ENCODE measurements around the gene SLC1A1. TPM values are rescaled to one million over a fixed set of nuclear protein-coding genes. Genes with fewer than 3 reads are reported as not detected.

SLC1A1 gene
- total RNA-seq, 1 experiment from 2014 or later = 8.5 TPM

DNA sequence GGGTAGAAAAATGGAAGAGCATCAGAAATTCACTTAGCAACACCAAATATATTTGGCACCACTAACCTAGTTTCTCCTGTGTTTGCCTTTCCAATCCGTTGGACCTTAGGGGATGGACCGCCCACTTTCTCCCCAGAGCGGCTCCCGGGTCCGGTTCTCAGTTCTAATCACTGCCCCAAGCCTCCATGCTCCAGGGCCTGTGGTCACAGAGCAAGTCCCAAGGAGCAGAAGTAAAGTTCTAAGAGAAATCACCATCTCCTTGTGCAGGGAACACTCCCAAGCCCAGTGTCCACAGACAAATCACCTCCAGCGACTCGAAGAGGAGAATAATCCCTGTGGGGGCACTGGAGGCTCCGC, 728 bp upstream of the SLC1A1 start (continued):
- TF ChIP-seq ZBTB21 (CRISPR knock-in tag; IDR thresholded peaks at IDR 0.05; ENCODE audit: borderline replicate concordance) = no peak

DNA sequence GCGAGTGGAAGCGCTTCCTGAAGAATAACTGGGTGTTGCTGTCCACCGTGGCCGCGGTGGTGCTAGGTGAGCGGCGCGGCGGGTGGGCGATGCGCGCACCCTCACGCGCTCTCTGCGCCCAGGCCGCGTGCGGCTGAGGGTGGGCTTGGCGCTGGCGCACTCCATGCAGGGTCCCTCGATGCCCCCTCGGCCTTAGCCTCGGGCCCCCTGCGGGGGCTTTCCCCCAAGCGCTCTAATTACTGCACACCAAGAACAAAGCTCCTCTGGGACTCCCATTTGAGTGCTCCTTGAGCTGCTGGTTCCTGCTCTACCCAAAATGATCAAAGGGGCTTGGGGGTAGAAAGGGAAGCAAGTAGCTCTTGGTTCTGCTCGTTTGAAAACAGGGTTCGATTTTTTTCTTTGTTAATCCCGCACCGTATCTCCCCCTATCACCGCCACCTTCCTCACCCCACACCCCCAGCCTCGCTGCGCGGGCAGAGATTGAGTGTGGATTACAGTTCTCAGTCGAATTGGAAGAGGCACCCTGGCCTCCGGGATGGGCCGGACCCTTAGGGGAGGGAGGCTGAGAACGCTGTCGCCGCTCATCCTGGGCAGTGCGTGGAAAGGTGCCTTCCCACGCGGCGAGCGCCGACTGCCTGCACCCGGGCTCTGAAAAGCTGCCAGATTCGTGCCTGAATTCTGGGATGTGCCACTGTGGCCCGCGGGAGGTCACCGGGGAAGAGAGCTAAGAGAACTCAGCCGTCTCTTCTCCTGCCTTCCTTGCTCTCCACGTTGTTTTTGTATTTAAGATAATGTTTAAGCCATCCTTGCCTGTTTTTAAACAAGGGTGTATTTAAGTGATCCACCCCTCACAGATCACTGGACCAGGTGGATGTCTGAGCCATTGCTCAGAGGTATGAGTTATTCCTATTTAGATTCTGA, 697 bp downstream of the SLC1A1 start:
- peaks cover 30% of the 10 kb centered on the region for H3K27me3 Mint-ChIP-seq (ENCODE audit: low read depth)
- ATAC-seq = peak; percentile 6
- ChIA-PET POLR2A (interaction anchor here (0.5 to 1.7 kb wide), 5 partner anchors 24 to 1992 kb away, joined by 3 to 12 read pairs (median 4); partner anchors contain the start of genes AK3 and CDC37L1), CTCF (interaction anchor here (0.6 to 2.7 kb wide), 9 partner anchors 17 to 373 kb away, joined by 3 to 41 read pairs (median 4); partner anchors contain the start of gene PLPP6)
- no peaks in the 10 kb centered on the region for H3K36me3 Mint-ChIP-seq
- peak; percentile 18 for DNase-seq (ENCODE audit: low spot score)
- peak overlapping the region; percentile 95 for H3K4me3 Mint-ChIP-seq
- no peaks in the 10 kb centered on the region for H3K9me3 Mint-ChIP-seq
- TF ChIP-seq PRRX2 (CRISPR knock-in tag; IDR thresholded peaks at IDR 0.05) (peak; percentile 25; the same call in 1 of the 2 replicates), ZNF423 (CRISPR knock-in tag; IDR thresholded peaks at IDR 0.05) (peak; percentile 9; the same call in 1 of the 2 replicates), NFE2L1 (CRISPR knock-in tag; IDR thresholded peaks at IDR 0.05) (no peak), IRF2 (CRISPR knock-in tag; IDR thresholded peaks at IDR 0.05; ENCODE audit: borderline replicate concordance, low read depth) (no peak)
- TF ChIP-seq, protein P1, sequence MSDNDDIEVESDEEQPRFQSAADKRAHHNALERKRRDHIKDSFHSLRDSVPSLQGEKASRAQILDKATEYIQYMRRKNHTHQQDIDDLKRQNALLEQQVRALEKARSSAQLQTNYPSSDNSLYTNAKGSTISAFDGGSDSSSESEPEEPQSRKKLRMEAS (CRISPR knock-in tag; IDR thresholded peaks at IDR 0.05) = 0 out of 2 replicates have a peak, but pooled peaks have one; percentile 39
- TF ChIP-seq, protein P2, sequence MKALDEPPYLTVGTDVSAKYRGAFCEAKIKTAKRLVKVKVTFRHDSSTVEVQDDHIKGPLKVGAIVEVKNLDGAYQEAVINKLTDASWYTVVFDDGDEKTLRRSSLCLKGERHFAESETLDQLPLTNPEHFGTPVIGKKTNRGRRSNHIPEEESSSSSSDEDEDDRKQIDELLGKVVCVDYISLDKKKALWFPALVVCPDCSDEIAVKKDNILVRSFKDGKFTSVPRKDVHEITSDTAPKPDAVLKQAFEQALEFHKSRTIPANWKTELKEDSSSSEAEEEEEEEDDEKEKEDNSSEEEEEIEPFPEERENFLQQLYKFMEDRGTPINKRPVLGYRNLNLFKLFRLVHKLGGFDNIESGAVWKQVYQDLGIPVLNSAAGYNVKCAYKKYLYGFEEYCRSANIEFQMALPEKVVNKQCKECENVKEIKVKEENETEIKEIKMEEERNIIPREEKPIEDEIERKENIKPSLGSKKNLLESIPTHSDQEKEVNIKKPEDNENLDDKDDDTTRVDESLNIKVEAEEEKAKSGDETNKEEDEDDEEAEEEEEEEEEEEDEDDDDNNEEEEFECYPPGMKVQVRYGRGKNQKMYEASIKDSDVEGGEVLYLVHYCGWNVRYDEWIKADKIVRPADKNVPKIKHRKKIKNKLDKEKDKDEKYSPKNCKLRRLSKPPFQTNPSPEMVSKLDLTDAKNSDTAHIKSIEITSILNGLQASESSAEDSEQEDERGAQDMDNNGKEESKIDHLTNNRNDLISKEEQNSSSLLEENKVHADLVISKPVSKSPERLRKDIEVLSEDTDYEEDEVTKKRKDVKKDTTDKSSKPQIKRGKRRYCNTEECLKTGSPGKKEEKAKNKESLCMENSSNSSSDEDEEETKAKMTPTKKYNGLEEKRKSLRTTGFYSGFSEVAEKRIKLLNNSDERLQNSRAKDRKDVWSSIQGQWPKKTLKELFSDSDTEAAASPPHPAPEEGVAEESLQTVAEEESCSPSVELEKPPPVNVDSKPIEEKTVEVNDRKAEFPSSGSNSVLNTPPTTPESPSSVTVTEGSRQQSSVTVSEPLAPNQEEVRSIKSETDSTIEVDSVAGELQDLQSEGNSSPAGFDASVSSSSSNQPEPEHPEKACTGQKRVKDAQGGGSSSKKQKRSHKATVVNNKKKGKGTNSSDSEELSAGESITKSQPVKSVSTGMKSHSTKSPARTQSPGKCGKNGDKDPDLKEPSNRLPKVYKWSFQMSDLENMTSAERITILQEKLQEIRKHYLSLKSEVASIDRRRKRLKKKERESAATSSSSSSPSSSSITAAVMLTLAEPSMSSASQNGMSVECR (CRISPR knock-in tag; IDR thresholded peaks at IDR 0.05; ENCODE audit: borderline replicate concordance) = peak; percentile 55
- TF ChIP-seq, protein P3, sequence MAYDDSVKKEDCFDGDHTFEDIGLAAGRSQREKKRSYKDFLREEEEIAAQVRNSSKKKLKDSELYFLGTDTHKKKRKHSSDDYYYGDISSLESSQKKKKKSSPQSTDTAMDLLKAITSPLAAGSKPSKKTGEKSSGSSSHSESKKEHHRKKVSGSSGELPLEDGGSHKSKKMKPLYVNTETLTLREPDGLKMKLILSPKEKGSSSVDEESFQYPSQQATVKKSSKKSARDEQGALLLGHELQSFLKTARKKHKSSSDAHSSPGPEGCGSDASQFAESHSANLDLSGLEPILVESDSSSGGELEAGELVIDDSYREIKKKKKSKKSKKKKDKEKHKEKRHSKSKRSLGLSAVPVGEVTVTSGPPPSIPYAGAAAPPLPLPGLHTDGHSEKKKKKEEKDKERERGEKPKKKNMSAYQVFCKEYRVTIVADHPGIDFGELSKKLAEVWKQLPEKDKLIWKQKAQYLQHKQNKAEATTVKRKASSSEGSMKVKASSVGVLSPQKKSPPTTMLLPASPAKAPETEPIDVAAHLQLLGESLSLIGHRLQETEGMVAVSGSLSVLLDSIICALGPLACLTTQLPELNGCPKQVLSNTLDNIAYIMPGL (CRISPR knock-in tag; IDR thresholded peaks at IDR 0.05) = 0 out of 2 replicates have a peak, but pooled peaks have one; percentile 41
- peaks cover 46% of the 10 kb centered on the region for H3K4me1 Mint-ChIP-seq
- peak overlapping the region; percentile 95 for H3K27ac Mint-ChIP-seq

DNA sequence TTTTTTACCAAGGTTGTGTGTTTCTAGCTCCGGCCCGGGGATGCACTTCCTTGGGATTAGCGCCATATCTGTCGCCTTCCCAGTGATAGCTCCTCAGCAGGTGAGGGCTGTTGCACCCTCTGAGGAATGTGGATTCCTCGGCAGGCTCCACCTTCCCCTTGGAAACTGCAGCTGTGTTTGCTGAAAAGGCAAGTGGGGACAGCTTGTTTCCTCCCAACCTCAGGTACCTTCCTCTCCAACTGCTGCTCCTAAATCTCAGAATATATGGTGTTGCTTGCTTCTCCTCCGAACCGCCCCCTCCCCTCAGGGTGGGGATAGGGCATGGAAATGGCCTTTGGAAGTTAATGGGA, 1.3 kb downstream of the SLC1A1 start:
- ChIA-PET POLR2A (interaction anchor here (0.5 to 1.7 kb wide), 5 partner anchors 23 to 1991 kb away, joined by 3 to 12 read pairs (median 4); partner anchors contain the start of genes AK3 and CDC37L1), CTCF (interaction anchor here (0.7 to 2.7 kb wide), 8 partner anchors 18 to 374 kb away, joined by 3 to 41 read pairs (median 4); partner anchors contain the start of gene PLPP6)
- H3K27ac Mint-ChIP-seq = peak overlapping the region; percentile 95
- H3K36me3 Mint-ChIP-seq = no peaks in the 10 kb centered on the region
- peak overlapping the region; percentile 95 for H3K4me3 Mint-ChIP-seq
- no peaks in the 10 kb centered on the region for H3K9me3 Mint-ChIP-seq
- H3K27me3 Mint-ChIP-seq (ENCODE audit: low read depth) = peaks cover 30% of the 10 kb centered on the region
- DNase-seq (ENCODE audit: low spot score) (peak; percentile 68), ATAC-seq (peak; percentile 71)
- H3K4me1 Mint-ChIP-seq = peaks cover 40% of the 10 kb centered on the region
- TF ChIP-seq ESRRA (CRISPR knock-in tag; IDR thresholded peaks at IDR 0.05; ENCODE audit: borderline replicate concordance) (no peak), FOXP1 (CRISPR knock-in tag; IDR thresholded peaks at IDR 0.05; ENCODE audit: borderline replicate concordance) (no peak), ZNF396 (CRISPR knock-in tag; IDR thresholded peaks at IDR 0.05; ENCODE audit: borderline replicate concordance) (no peak), ATF1 (CRISPR knock-in tag; IDR thresholded peaks at IDR 0.05) (no peak), GRHL2 (CRISPR knock-in tag; IDR thresholded peaks at IDR 0.05; ENCODE audit: insufficient replicate concordance, severe bottlenecking) (no peak), ZNF121 (CRISPR knock-in tag; IDR thresholded peaks at IDR 0.05) (no peak), TEAD1 (CRISPR knock-in tag; IDR thresholded peaks at IDR 0.05) (0 out of 2 replicates have a peak, but pooled peaks have one; percentile 63)
- TF ChIP-seq, protein P4, sequence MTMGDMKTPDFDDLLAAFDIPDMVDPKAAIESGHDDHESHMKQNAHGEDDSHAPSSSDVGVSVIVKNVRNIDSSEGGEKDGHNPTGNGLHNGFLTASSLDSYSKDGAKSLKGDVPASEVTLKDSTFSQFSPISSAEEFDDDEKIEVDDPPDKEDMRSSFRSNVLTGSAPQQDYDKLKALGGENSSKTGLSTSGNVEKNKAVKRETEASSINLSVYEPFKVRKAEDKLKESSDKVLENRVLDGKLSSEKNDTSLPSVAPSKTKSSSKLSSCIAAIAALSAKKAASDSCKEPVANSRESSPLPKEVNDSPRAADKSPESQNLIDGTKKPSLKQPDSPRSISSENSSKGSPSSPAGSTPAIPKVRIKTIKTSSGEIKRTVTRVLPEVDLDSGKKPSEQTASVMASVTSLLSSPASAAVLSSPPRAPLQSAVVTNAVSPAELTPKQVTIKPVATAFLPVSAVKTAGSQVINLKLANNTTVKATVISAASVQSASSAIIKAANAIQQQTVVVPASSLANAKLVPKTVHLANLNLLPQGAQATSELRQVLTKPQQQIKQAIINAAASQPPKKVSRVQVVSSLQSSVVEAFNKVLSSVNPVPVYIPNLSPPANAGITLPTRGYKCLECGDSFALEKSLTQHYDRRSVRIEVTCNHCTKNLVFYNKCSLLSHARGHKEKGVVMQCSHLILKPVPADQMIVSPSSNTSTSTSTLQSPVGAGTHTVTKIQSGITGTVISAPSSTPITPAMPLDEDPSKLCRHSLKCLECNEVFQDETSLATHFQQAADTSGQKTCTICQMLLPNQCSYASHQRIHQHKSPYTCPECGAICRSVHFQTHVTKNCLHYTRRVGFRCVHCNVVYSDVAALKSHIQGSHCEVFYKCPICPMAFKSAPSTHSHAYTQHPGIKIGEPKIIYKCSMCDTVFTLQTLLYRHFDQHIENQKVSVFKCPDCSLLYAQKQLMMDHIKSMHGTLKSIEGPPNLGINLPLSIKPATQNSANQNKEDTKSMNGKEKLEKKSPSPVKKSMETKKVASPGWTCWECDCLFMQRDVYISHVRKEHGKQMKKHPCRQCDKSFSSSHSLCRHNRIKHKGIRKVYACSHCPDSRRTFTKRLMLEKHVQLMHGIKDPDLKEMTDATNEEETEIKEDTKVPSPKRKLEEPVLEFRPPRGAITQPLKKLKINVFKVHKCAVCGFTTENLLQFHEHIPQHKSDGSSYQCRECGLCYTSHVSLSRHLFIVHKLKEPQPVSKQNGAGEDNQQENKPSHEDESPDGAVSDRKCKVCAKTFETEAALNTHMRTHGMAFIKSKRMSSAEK (CRISPR knock-in tag; IDR thresholded peaks at IDR 0.05; ENCODE audit: borderline replicate concordance) = no peak
- TF ChIP-seq, protein P5, sequence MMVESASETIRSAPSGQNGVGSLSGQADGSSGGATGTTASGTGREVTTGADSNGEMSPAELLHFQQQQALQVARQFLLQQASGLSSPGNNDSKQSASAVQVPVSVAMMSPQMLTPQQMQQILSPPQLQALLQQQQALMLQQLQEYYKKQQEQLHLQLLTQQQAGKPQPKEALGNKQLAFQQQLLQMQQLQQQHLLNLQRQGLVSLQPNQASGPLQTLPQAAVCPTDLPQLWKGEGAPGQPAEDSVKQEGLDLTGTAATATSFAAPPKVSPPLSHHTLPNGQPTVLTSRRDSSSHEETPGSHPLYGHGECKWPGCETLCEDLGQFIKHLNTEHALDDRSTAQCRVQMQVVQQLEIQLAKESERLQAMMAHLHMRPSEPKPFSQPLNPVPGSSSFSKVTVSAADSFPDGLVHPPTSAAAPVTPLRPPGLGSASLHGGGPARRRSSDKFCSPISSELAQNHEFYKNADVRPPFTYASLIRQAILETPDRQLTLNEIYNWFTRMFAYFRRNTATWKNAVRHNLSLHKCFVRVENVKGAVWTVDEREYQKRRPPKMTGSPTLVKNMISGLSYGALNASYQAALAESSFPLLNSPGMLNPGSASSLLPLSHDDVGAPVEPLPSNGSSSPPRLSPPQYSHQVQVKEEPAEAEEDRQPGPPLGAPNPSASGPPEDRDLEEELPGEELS (CRISPR knock-in tag; IDR thresholded peaks at IDR 0.05) = peak; percentile 51; the same call in 1 of the 2 replicates
